Occipital lobe (tissue), 1 donor: ENCODE data around the gene CARS2. TPM values are rescaled to one million over a fixed set of nuclear protein-coding genes. Genes with fewer than 3 reads are reported as not detected.

ENCODE experiments used
- total RNA-seq: library from RNA; depleted of rRNA; stranded (reverse); fragments of >200 nt; gene quantifications from one replicate; pipeline ENCODE4 v1.2.3, GENCODE V29; 2014

Gene CARS2
- total RNA-seq, 1 donor from 2014 or later, result 56.9 TPM

Other genes with a start within 250 kb of the CARS2 start
- gene RAB20, start 144.4 kb downstream of the CARS2 start, total RNA-seq, result 2.5 TPM
- gene NAXD, start 90.6 kb downstream of the CARS2 start, total RNA-seq, result 27.5 TPM
- 19.0 TPM for gene ING1, start 7.6 kb upstream of the CARS2 start, total RNA-seq
- gene ANKRD10, start 209.0 kb upstream of the CARS2 start, total RNA-seq, result 195 TPM